OCI-LY1 (cell line): ENCODE measurements around the gene ERN1.

Experiments
- EZH2 ChIP-seq: fragments of 200-600 bp; sonication (generic), shearing (Covaris generic); IDR thresholded peaks from 2 replicates; pipeline ENCODE4 v1.8.0; 2017; ENCODE audit warnings: borderline replicate concordance, mixed run types, mild to moderate bottlenecking, antibody characterized with exemption, low read length, moderate library complexity, mixed read lengths
- TF ChIP-seq, protein P1 (sequence below): fragments of 200-600 bp; sonication (generic), shearing (Covaris generic); IDR thresholded peaks from 2 replicates; pipeline ENCODE4 v1.5.1; 2017; ENCODE audit warnings: mild to moderate bottlenecking, antibody characterized with exemption, low read length, moderate library complexity, mixed read lengths

GRCh38 chr17:64177311-64178010, 47.5 kb upstream of the ERN1 start:
- TF ChIP-seq, protein P1, sequence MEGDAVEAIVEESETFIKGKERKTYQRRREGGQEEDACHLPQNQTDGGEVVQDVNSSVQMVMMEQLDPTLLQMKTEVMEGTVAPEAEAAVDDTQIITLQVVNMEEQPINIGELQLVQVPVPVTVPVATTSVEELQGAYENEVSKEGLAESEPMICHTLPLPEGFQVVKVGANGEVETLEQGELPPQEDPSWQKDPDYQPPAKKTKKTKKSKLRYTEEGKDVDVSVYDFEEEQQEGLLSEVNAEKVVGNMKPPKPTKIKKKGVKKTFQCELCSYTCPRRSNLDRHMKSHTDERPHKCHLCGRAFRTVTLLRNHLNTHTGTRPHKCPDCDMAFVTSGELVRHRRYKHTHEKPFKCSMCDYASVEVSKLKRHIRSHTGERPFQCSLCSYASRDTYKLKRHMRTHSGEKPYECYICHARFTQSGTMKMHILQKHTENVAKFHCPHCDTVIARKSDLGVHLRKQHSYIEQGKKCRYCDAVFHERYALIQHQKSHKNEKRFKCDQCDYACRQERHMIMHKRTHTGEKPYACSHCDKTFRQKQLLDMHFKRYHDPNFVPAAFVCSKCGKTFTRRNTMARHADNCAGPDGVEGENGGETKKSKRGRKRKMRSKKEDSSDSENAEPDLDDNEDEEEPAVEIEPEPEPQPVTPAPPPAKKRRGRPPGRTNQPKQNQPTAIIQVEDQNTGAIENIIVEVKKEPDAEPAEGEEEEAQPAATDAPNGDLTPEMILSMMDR = no peak
- no peak for TF ChIP-seq EZH2
